SH-SY5Y (cell line): Measurements from ENCODE around the gene GALNTL6.

ENCODE experiments used
- GATA2 ChIP-seq: IDR thresholded peaks from 2 replicates; pipeline ENCODE4 v1.6.1; 2011; ENCODE audit warnings: mild to moderate bottlenecking, low read depth, low read length
- GATA3 ChIP-seq: IDR thresholded peaks from 2 replicates; pipeline ENCODE4 v1.6.1; 2011; ENCODE audit warnings: low read depth, mild to moderate bottlenecking, low read length, moderate library complexity

GALNTL6 gene

GRCh38 chr4:171846893-171847292 is 33.7 kb downstream of the GALNTL6 start:
- no peak for TF ChIP-seq GATA3
- TF ChIP-seq GATA2 = no peak

DNA sequence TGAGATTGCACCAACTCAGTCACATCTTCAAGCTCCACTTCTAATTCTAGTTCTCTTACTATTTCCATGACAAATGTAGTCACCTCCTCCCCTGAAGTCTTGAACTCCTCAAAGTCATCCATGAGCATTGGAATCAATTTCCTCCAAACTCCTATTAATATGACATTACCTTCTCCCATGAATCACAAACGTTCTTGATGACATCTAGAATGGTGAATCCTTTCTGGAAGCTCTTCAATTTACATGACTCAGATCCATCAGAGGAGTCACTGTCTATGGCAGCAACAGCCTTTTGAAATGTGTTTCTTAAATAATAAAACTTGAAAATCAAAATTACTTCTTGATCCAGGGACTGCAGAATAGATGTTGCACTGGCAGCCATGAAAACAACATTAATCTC is 34.5 kb downstream of the GALNTL6 start:
- TF ChIP-seq GATA2 (no peak), GATA3 (no peak)

DNA sequence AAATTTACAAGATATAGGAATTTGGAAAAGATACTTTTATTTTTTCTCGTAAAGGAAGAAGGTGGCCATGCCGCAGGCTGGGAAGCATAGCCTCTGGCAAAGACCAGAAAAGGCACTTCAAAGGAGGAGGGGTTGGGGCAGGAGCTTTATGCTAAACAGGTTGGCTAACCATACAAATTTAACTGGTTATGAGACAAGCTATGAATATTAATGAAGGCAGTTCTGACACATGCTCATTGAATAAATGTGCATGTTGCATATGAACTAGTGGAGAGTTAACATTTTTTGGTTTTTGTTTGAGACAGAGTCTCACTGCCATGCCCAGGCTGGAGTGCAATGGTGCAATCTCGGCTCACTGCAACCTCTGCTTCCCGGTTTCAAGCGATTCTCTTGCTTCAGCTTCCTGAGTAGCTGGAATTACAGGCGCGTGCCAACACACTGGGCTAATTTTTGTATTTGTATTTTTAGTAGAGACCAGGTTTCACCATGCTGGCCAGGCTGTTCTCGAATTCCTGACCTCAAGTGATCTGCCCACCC is 36.5 kb downstream of the GALNTL6 start:
- TF ChIP-seq GATA2 = no peak
- no peak for TF ChIP-seq GATA3

DNA sequence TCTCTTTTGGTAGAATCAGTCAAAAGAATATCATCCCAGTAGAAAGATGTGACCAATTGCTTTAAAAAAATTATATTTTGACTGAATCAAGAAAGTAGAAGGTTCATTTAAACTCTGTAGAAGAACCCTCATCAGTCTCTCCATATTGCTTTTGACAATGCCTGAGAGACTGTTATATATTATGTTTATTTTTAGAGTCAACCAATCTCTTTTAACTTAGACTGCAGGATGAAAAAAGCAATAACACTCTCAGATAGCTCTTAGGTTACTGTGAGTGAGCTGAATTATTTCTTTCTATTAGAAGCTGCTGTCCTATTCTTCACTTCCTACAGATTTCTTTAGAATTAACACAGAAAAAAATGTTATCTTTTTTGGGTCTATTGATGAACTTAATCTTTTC is 38.1 kb downstream of the GALNTL6 start:
- TF ChIP-seq GATA3 (no peak), GATA2 (no peak)

DNA sequence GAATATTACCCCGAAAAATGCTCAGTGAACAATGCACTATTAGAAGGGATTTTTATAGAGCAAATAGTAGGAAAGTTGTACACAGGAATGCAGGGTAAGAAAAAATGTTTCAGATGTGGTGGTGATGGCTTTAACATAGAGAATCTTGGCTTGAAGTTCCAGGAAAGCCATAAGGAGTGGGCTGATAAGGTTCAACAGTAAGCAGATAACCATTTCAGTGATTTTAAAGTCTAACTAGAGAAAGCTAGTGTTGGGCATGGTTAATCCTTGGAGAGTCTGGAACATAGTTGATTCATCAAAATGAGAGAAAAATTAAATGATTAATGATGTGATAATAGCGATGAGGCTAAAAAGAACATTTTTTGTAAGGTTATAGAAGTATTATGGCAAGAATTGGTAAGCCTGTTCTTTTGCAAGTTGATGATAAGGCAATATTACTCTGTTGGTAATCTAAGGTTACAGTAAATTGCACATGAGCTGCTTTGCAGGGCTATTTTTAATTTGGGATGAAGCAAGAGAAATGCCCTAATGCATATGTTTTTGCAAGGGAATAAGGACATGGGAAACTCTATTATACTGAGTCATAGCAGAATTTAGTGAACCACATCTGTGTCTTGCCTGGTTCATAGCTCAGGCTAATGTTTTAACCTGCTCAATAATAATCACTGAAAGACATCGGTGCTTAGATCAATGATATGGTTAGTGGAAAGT is 44.3 kb downstream of the GALNTL6 start:
- TF ChIP-seq GATA2 (no peak), GATA3 (no peak)

- TF ChIP-seq GATA2 (no peak), GATA3 (no peak)
Observed at GRCh38 chr4:171875291-171875690, 62.1 kb downstream of the GALNTL6 start.

DNA sequence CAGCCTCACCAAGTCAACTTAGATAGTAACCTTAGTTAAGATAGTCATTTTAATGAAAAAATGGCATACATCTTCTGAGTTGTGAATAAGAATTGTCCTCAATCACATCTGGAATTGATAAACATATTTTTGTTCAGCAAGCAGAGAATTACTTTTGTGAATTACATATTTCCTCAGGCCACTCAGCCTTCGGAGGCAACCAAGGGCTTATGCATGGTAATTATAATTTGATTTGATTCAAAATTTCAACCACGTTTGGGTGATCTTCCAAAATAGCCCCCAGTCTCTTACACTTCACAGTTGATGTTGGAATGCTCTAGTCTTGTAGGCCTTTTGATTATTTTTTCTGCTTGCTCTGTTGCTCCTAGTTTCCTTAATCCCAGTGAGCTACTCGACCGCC is 63.4 kb downstream of the GALNTL6 start:
- TF ChIP-seq GATA3 = no peak
- no peak for TF ChIP-seq GATA2

DNA sequence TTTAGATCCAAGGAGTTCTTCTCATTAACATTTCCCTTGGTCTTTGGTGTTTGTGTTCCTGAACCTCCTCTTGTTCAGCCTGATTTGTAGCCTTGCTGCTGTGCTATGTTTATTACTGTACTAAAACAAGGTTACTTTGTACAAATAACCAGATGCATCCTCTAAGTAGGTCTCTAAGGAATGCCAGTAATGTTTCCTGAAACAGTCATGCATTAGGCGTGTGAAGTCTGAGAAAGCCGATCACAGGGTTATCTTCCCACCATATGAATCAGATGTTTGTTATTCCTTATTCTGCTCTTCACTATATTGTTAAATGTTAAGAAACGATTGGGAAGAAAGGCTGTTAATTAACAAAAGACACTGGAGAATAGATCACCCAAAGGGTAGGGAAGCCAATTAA is 66.9 kb downstream of the GALNTL6 start:
- TF ChIP-seq GATA3 = no peak
- TF ChIP-seq GATA2 = no peak

- TF ChIP-seq GATA3 (no peak), GATA2 (no peak)
Observed at GRCh38 chr4:171889681-171890080, 76.5 kb downstream of the GALNTL6 start.

GRCh38 chr4:171891038-171891437 is 77.8 kb downstream of the GALNTL6 start:
- TF ChIP-seq GATA3 (no peak), GATA2 (no peak)

DNA sequence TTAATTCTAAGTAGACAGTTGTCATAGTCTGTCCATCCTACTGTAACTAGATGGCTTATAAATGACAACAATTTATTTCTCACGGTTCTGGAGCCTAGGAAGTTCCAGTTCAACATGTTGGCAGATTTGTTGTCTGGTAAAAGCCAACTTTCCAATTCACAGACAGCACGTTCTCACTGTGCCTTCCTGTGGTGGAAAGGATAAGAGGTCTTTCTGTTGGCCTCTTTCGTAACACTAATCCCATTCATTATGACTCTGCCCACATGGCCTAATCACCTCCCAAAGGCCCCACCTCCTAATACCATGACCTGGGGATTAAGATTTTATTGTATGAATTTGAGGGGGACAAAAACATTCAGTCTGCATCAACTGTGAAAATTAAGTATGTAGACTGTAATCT is 83.2 kb downstream of the GALNTL6 start:
- TF ChIP-seq GATA3 (no peak), GATA2 (no peak)

GRCh38 chr4:171919314-171919713 is 106.1 kb downstream of the GALNTL6 start:
- TF ChIP-seq GATA2 = no peak
- no peak for TF ChIP-seq GATA3

DNA sequence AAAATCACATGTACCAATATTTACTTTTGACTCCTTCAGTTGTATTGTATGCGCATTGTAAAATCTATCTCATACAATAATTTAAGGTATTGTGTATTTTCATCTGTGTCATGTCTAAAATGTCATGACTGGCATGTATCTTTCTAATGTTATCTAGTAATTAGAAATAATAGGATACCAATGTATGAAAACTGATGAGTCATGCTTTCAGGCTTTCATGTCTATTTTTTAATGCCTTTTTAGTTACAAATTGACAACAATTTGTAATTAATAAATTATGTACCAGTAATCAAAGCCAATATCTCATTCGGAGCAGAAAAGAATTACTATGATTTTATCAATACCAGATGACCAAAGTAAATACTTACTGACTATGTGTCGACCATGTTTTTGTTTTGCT is 107.7 kb downstream of the GALNTL6 start:
- TF ChIP-seq GATA3 = no peak
- TF ChIP-seq GATA2 = no peak

- no peak for TF ChIP-seq GATA3
Observed at GRCh38 chr4:171924746-171925376, 111.7 kb downstream of the GALNTL6 start.

GRCh38 chr4:171928336-171928735 is 115.1 kb downstream of the GALNTL6 start:
- no peak for TF ChIP-seq GATA2
- TF ChIP-seq GATA3 = no peak
